Daoy (cell line): ENCODE results near the gene LDHD. TPM values are rescaled to one million over a fixed set of nuclear protein-coding genes. Genes with fewer than 3 reads are reported as not detected.
A peak's percentile ranks its signal among the peaks of the same experiment; 100 is the strongest.

ENCODE experiments used
- DNase-seq: peaks from one replicate; pipeline ENCODE4 v3.0.0-alpha.2; 2015; ENCODE audit warnings: low read depth
- total RNA-seq: library from RNA; depleted of rRNA; stranded (reverse); fragments of >200 nt; shearing (Covaris generic); gene quantifications from 2 replicates; pipeline ENCODE4 v1.2.3, GENCODE V29; 2014

Gene LDHD
- total RNA-seq, 1 experiment from 2014 or later: not detected

- no peak for DNase-seq
Measured at GRCh38 chr16:75114946-75115825, 1.4 kb downstream of the LDHD start.

GRCh38 chr16:75114179-75114945 is 2.2 kb downstream of the LDHD start:
- DNase-seq: peak; percentile 35

- no peak for DNase-seq
Measured at GRCh38 chr16:75113541-75114121, 2.9 kb downstream of the LDHD start.

GRCh38 chr16:75112734-75113491 is 3.7 kb downstream of the LDHD start:
- no peak for DNase-seq

GRCh38 chr16:75111961-75112733 is 4.4 kb downstream of the LDHD start:
- no peak for DNase-seq

- DNase-seq: no peak
Measured at GRCh38 chr16:75111514-75111940, 5.1 kb downstream of the LDHD start.

- peak; percentile 87 for DNase-seq
Measured at GRCh38 chr16:75110637-75111513, 5.7 kb downstream of the LDHD start.

- DNase-seq: no peak
Measured at GRCh38 chr16:75109732-75110243, 6.8 kb downstream of the LDHD start.

GRCh38 chr16:75108792-75109731 is 7.5 kb downstream of the LDHD start:
- peak; percentile 94 for DNase-seq

- DNase-seq: no peak
Measured at GRCh38 chr16:75107505-75107904, 9.1 kb downstream of the LDHD start.

GRCh38 chr16:75106351-75107274 is 10.0 kb downstream of the LDHD start:
- no peak for DNase-seq

GRCh38 chr16:75105306-75106061 is 11.1 kb downstream of the LDHD start:
- DNase-seq: no peak

- no peak for DNase-seq
Measured at GRCh38 chr16:75104836-75105235, 11.7 kb downstream of the LDHD start.

- no peak for DNase-seq
Measured at GRCh38 chr16:75103994-75104393, 12.6 kb downstream of the LDHD start.

GRCh38 chr16:75102595-75102994 is 14.0 kb downstream of the LDHD start:
- DNase-seq: no peak

GRCh38 chr16:75101635-75102034 is 14.9 kb downstream of the LDHD start:
- DNase-seq: no peak

GRCh38 chr16:75100603-75100990 is 16.0 kb downstream of the LDHD start:
- no peak for DNase-seq
